Smooth muscle cell (in vitro differentiated cells): ENCODE results near the gene BET1L. TPM values are rescaled to one million over a fixed set of nuclear protein-coding genes. Genes with fewer than 3 reads are reported as not detected.

Source experiments
- DNase-seq: peaks from one replicate; lab custom pipeline; 2025; ENCODE audit not compliant: unreplicated experiment; lab: John Stamatoyannopoulos, UW
- H2AFZ ChIP-seq: fragments of 200-600 bp; sonication (generic); 2 replicates; pipeline ENCODE4 v1.6.0; 2016; ENCODE audit warnings: antibody characterized with exemption, low read depth, mild to moderate bottlenecking
- H3F3A ChIP-seq: fragments of 200-600 bp; sonication (generic); 2 replicates; pipeline ENCODE4 v1.6.0; 2017; ENCODE audit warnings: antibody characterized with exemption, low read depth
- H3K27ac ChIP-seq: fragments of 200-600 bp; sonication (generic); 2 replicates; pipeline ENCODE4 v1.5.1; 2016; ENCODE audit warnings: low read depth, mild to moderate bottlenecking
- H3K27me3 ChIP-seq: fragments of 200-600 bp; sonication (generic); 2 replicates; pipeline ENCODE4 v1.6.1; 2016; ENCODE audit warnings: low read depth, mild to moderate bottlenecking
- H3K36me3 ChIP-seq: fragments of 200-600 bp; sonication (generic); 2 replicates; pipeline ENCODE4 v1.5.1; 2016; ENCODE audit warnings: low read depth
- H3K4me1 ChIP-seq: fragments of 200-600 bp; sonication (generic); 2 replicates; pipeline ENCODE4 v1.5.1; 2016; ENCODE audit warnings: low read depth
- H3K4me2 ChIP-seq: fragments of 200-600 bp; sonication (generic); 2 replicates; pipeline ENCODE4 v1.6.0; 2016; ENCODE audit warnings: mild to moderate bottlenecking
- H3K4me3 ChIP-seq: fragments of 200-600 bp; sonication (generic); 2 replicates; pipeline ENCODE4 v1.5.1; 2016; ENCODE audit warnings: mild to moderate bottlenecking
- H3K79me2 ChIP-seq: fragments of 200-600 bp; sonication (generic); 2 replicates; pipeline ENCODE4 v1.6.0; 2016; ENCODE audit warnings: low read depth, mild to moderate bottlenecking
- H3K9ac ChIP-seq: fragments of 200-600 bp; sonication (generic); 2 replicates; pipeline ENCODE4 v1.6.0; 2016; ENCODE audit warnings: low read depth
- H3K9me3 ChIP-seq: fragments of 200-600 bp; sonication (generic); replicated peaks from 2 replicates; pipeline ENCODE4 v1.5.1; 2016; ENCODE audit warnings: low read depth
- H4K20me1 ChIP-seq: fragments of 200-600 bp; sonication (generic); 2 replicates; pipeline ENCODE4 v1.6.0; 2016; ENCODE audit warnings: low read depth
- WGBS: methylation state at CpG from one replicate; pipeline ENCODE4 v1.1.7; 2016; ENCODE audit warnings: low lambda C conversion rate; 5-methylcytosine and 5-hydroxymethylcytosine counted together
- polyA plus RNA-seq: library from polyadenylated mRNA; unstranded; fragments of >200 nt; fragmentation: Nextera tagmentation; extraction: Ambion mirVana; gene quantifications from 2 replicates; pipeline ENCODE4 v1.2.1, GENCODE V29; 2016
- total RNA-seq: library from RNA; depleted of rRNA; stranded (reverse); fragments of >200 nt; gene quantifications from 2 replicates; pipeline ENCODE4 v1.2.3, GENCODE V29; 2014
- TF ChIP-seq, protein P1 (sequence below): fragments of 200-600 bp; sonication (generic); IDR thresholded peaks from 2 replicates; pipeline ENCODE4 v1.5.1; 2017; ENCODE audit warnings: borderline replicate concordance, mild to moderate bottlenecking, antibody characterized with exemption; ENCODE audit not compliant: insufficient read depth, poor library complexity, severe bottlenecking

Gene BET1L
- total and polyA plus RNA-seq, 2 experiments from 2014 or later, result 40.5 to 97.4 TPM

DNA sequence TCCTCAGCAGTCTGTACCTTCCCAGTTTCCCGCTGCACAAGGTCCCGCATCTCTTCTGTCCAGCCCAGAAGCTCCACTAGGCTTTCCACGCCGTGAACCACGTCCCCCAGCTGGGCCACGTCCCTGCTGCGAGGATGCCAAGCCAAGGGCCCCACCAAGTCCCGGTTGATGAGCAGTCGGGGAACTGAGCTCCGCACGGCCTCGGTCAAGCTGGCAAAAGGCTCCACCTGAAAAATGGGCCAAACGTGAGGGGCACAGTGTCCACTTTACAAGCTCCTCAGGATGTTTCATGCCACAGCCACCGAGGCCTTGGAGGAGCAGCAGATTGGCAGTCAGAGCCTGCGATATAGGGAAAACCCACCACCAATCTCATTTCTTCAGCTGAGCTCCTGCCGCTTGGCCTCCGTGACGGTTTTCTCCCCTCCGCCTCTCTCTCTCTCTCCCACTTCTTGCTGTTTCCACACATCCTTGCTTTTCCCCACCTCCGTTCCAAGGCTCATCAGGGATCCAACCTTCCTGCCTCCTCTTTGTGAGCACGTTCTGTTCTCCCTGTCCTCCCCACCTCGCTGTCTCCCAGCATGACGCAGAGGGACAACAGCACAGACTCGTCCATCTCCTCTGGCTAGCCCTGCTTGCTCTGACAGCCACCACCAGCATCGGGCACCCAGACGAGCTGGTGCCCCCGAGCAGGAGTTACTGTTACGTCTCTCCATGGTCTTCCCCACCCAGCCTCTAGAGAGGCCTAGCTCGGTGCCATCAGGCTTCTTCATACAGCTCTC lies 11.8 kb upstream of the BET1L start:
- Histone ChIP-seq H3K36me3 (no peaks in the 10 kb centered on the region), H3K4me3 (no peak overlapping the region), H4K20me1 (no peaks in the 10 kb centered on the region), H3K9ac (no peak overlapping the region), H2AFZ (no peak overlapping the region), H3K9me3 (no peaks in the 10 kb centered on the region), H3K27me3 (no peaks in the 10 kb centered on the region), H3K79me2 (no peaks in the 10 kb centered on the region), H3K27ac (no peak overlapping the region), H3K4me2 (no peak overlapping the region), H3K4me1 (no peaks in the 10 kb centered on the region), H3F3A (peaks cover 19% of the 10 kb centered on the region)
- no peak for DNase-seq
- TF ChIP-seq, protein P1, sequence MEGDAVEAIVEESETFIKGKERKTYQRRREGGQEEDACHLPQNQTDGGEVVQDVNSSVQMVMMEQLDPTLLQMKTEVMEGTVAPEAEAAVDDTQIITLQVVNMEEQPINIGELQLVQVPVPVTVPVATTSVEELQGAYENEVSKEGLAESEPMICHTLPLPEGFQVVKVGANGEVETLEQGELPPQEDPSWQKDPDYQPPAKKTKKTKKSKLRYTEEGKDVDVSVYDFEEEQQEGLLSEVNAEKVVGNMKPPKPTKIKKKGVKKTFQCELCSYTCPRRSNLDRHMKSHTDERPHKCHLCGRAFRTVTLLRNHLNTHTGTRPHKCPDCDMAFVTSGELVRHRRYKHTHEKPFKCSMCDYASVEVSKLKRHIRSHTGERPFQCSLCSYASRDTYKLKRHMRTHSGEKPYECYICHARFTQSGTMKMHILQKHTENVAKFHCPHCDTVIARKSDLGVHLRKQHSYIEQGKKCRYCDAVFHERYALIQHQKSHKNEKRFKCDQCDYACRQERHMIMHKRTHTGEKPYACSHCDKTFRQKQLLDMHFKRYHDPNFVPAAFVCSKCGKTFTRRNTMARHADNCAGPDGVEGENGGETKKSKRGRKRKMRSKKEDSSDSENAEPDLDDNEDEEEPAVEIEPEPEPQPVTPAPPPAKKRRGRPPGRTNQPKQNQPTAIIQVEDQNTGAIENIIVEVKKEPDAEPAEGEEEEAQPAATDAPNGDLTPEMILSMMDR, result no peak
- WGBS, result 90% methylated on average over 29 of the region's 29 CpGs

- Histone ChIP-seq H3K4me2 (no peak overlapping the region), H3K9me3 (no peaks in the 10 kb centered on the region), H3K4me1 (no peaks in the 10 kb centered on the region), H4K20me1 (peaks cover 8% of the 10 kb centered on the region), H3K9ac (no peak overlapping the region), H3K27me3 (no peaks in the 10 kb centered on the region), H3K4me3 (no peak overlapping the region), H3K27ac (no peak overlapping the region), H2AFZ (no peak overlapping the region), H3K36me3 (no peaks in the 10 kb centered on the region), H3F3A (peaks cover 27% of the 10 kb centered on the region), H3K79me2 (no peaks in the 10 kb centered on the region)
- no peak for DNase-seq
- 98% methylated on average over 3 of the region's 3 CpGs for WGBS
- TF ChIP-seq, protein P1, result no peak
Measured at GRCh38 chr11:217704-218103, 10.5 kb upstream of the BET1L start.

DNA sequence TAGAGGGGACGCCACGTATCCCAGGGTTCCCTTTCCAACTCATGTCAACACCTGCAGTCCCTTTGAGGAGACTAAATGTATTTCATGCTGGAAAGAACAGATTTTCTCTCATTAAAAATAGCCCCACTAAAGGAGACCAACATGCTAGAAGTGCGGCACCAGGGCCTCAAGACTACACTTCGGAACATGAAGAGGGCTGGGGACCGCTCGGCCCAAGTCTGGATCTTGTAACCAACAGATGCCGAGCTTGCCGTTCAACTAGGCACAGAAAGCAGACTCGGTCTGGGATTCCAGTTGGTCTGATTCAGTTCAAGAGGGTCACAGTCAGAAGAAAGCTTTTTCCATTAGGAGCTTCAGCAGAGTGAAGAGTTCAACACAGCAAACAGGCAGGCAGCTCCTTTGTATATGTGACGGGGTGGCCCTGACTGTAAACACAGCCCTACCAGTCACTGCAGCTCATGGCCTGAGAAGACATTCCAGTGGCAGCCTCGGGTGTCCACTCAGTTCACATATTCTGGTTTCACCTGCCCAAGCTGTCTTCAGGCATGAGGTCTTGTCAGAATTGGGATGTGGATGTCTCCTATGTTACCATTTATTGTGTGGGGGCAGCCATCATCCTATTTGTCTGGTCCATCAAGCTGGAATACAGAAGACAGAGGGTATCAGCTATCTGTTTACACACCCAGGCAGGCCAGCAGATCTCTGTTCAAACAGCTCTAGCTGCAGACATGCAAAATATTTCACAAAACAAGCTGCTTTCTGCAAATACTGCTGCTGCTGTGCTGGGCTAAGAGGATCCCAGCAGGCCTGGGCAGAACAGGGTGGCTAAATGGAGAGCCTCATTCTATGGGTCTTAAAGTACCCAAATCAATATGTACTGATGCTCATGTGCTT lies 9.1 kb upstream of the BET1L start:
- DNase-seq, result no peak
- no peak overlapping the region for H2AFZ ChIP-seq
- H3K27ac ChIP-seq, result peak overlapping the region; percentile 9
- H3K9me3 ChIP-seq, result no peaks in the 10 kb centered on the region
- H3K27me3 ChIP-seq, result no peaks in the 10 kb centered on the region
- peaks cover 3% of the 10 kb centered on the region for H3K79me2 ChIP-seq
- TF ChIP-seq, protein P1, result no peak
- no peaks in the 10 kb centered on the region for H3K4me1 ChIP-seq
- peaks cover 19% of the 10 kb centered on the region for H4K20me1 ChIP-seq
- no peak overlapping the region for H3K4me3 ChIP-seq
- WGBS, result 91% methylated on average over 11 of the region's 11 CpGs
- H3F3A ChIP-seq, result peaks cover 34% of the 10 kb centered on the region
- H3K4me2 ChIP-seq, result no peak overlapping the region
- no peaks in the 10 kb centered on the region for H3K36me3 ChIP-seq
- H3K9ac ChIP-seq, result no peak overlapping the region
